K562 (cell line): ENCODE data around the gene PDZD8.

ENCODE experiments used
- CHD2 ChIP-seq: IDR thresholded peaks from 2 replicates; pipeline ENCODE4 v1.6.1; 2011; ENCODE audit warnings: low read depth, low read length
- EZH2 ChIP-seq: IDR thresholded peaks from 2 replicates; pipeline ENCODE4 v1.6.1; 2012; ENCODE audit warnings: low read depth, mild to moderate bottlenecking, inconsistent platforms, low read length, borderline replicate concordance
- GABPA ChIP-seq: fragments of 200-800 bp; sonication (Bioruptor generic); conservative IDR thresholded peaks from 2 replicates; pipeline ENCODE4 v1.6.1; 2016; ENCODE audit warnings: low read depth, missing genetic modification characterization, missing compliant biosample characterization
- GATAD2B ChIP-seq: fragments of 450-650 bp; IDR thresholded peaks from 2 replicates; pipeline ENCODE4 v1.6.1; 2017; ENCODE audit warnings: mild to moderate bottlenecking, borderline replicate concordance
- HCFC1 ChIP-seq: IDR thresholded peaks from 2 replicates; pipeline ENCODE4 v1.6.1; 2012; ENCODE audit warnings: low read depth, low read length, improper control_type of control experiment
- POLR2A ChIP-seq: fragments of 450-650 bp; conservative IDR thresholded peaks from 2 replicates; pipeline ENCODE4 v1.6.1; 2016
- TBL1XR1 ChIP-seq, 2 experiments: IDR thresholded peaks; 2 replicates each; pipeline ENCODE4 v1.6.1; 2012; ENCODE audit warnings: improper control_type of control experiment in 2 of 2, low read length in 2 of 2, mild to moderate bottlenecking in 1 of 2
- ZBTB12 ChIP-seq: fragments of 250-450 bp; sonication (Bioruptor Pico); IDR thresholded peaks from 2 replicates; pipeline ENCODE4 v1.4.0; 2020
- ZNF395 ChIP-seq: fragments of 200-800 bp; sonication (Bioruptor generic); IDR thresholded peaks from 2 replicates; pipeline ENCODE4 v1.6.1; 2017; ENCODE audit warnings: missing genetic modification characterization, missing compliant biosample characterization

GRCh38 chr10:117366741-117367140 is 8.5 kb downstream of the PDZD8 start:
- TF ChIP-seq TBL1XR1 (IDR thresholded peaks at IDR 0.05; ENCODE audit: low read length in 2 of 2) (no peak), GATAD2B (no peak), HCFC1 (no peak), EZH2 (no peak), GABPA (tag) (no peak), POLR2A (no peak), ZBTB12 (no peak), CHD2 (no peak), ZNF395 (CRISPR knock-in tag) (no peak)
